Mesenchymal stem cell (in vitro differentiated cells and primary cell): ENCODE measurements around the gene GAS7.

Experiments used
- DNase-seq: peaks from one replicate; pipeline ENCODE4 v3.0.0-alpha.2; 2013
- H2AFZ ChIP-seq: one replicate; pipeline ENCODE4 v1.6.1; 2013; ENCODE audit warnings: low read depth, mild to moderate bottlenecking, control low read depth, inconsistent platforms, low read length, moderate library complexity
- H2AK5ac ChIP-seq: 2 replicates; pipeline ENCODE4 v1.6.1; 2013; ENCODE audit warnings: low read length, moderate library complexity, mild to moderate bottlenecking, inconsistent platforms; ENCODE audit not compliant: severe bottlenecking
- H2BK120ac ChIP-seq: one replicate; pipeline ENCODE4 v1.6.1; 2013; ENCODE audit warnings: low read depth, mild to moderate bottlenecking, inconsistent platforms, low read length, moderate library complexity
- H2BK12ac ChIP-seq, 2 experiments: one replicate each; pipeline ENCODE4 v1.6.1; 2013; ENCODE audit warnings: inconsistent platforms in 2 of 2, low read length in 2 of 2, mild to moderate bottlenecking in 2 of 2, moderate library complexity in 2 of 2, control low read depth in 1 of 2
- H2BK15ac ChIP-seq: one replicate; pipeline ENCODE4 v1.6.1; 2013; ENCODE audit warnings: mild to moderate bottlenecking, low read depth, inconsistent platforms; ENCODE audit not compliant: poor library complexity, severe bottlenecking
- H2BK5ac ChIP-seq: 2 replicates; pipeline ENCODE4 v1.6.1; 2013; ENCODE audit warnings: low read depth, mild to moderate bottlenecking, low read length, control low read depth, inconsistent platforms; ENCODE audit not compliant: poor library complexity, severe bottlenecking
- H3K14ac ChIP-seq, 2 experiments: one replicate each; pipeline ENCODE4 v1.6.1; 2013; ENCODE audit warnings: inconsistent platforms in 2 of 2, low read length in 2 of 2, control low read depth in 1 of 2, mild to moderate bottlenecking in 1 of 2, moderate library complexity in 1 of 2
- H3K18ac ChIP-seq, 2 experiments: one replicate each; pipeline ENCODE4 v1.6.1; 2013; ENCODE audit warnings: inconsistent platforms in 2 of 2, low read length in 2 of 2, control low read depth in 1 of 2, low read depth in 1 of 2, mild to moderate bottlenecking in 1 of 2
- H3K23ac ChIP-seq, 2 experiments: one replicate each; pipeline ENCODE4 v1.6.1; 2013; ENCODE audit warnings: inconsistent platforms in 2 of 2, low read length in 2 of 2, mild to moderate bottlenecking in 2 of 2, moderate library complexity in 2 of 2, control low read depth in 1 of 2
- H3K27ac ChIP-seq: 2 replicates; pipeline ENCODE4 v1.5.1; 2013; ENCODE audit warnings: mild to moderate bottlenecking, moderate library complexity, low read length, control low read depth, inconsistent platforms; ENCODE audit not compliant: poor library complexity, severe bottlenecking
- H3K27me3 ChIP-seq, 2 experiments: 2 replicates each; pipeline versions ENCODE4 v1.6.1 to v1.7.0; 2013; ENCODE audit warnings: low read length in 2 of 2, mild to moderate bottlenecking in 2 of 2, moderate library complexity in 2 of 2, control low read depth in 1 of 2, inconsistent platforms in 1 of 2; ENCODE audit not compliant: control insufficient read depth in 1 of 2, insufficient read depth in 1 of 2
- H3K36me3 ChIP-seq, 2 experiments: 2 replicates each; pipeline versions ENCODE4 v1.6.1 to v1.7.0; 2013; ENCODE audit warnings: low read length in 2 of 2, control low read depth in 1 of 2, inconsistent platforms in 1 of 2, low read depth in 1 of 2, mild to moderate bottlenecking in 1 of 2; ENCODE audit not compliant: insufficient read depth in 2 of 2, control insufficient read depth in 1 of 2
- H3K4ac ChIP-seq, 2 experiments: one replicate each; pipeline ENCODE4 v1.6.1; 2013; ENCODE audit warnings: inconsistent platforms in 2 of 2, low read length in 2 of 2, mild to moderate bottlenecking in 2 of 2, moderate library complexity in 2 of 2, control low read depth in 1 of 2, low read depth in 1 of 2
- H3K4me1 ChIP-seq: 2 replicates; pipeline ENCODE4 v1.6.1; 2013; ENCODE audit warnings: low read depth, low read length, control low read depth; ENCODE audit not compliant: control insufficient read depth, insufficient read depth
- H3K4me2 ChIP-seq: 2 replicates; pipeline ENCODE4 v1.6.1; 2013; ENCODE audit warnings: low read length, mild to moderate bottlenecking, inconsistent platforms; ENCODE audit not compliant: poor library complexity, severe bottlenecking
- H3K4me3 ChIP-seq, 2 experiments: 2 replicates each; pipeline versions ENCODE4 v1.5.1 to v1.7.0; 2013; ENCODE audit warnings: low read length in 2 of 2, mild to moderate bottlenecking in 2 of 2, control low read depth in 1 of 2, low read depth in 1 of 2; ENCODE audit not compliant: insufficient read depth in 1 of 2
- H3K79me1 ChIP-seq: replicated peaks from 2 replicates; pipeline ENCODE4 v1.6.1; 2013; ENCODE audit warnings: mild to moderate bottlenecking, control low read depth, low read length, inconsistent platforms; ENCODE audit not compliant: poor library complexity, severe bottlenecking
- H3K9ac ChIP-seq: 2 replicates; pipeline ENCODE4 v1.7.0; 2013; ENCODE audit warnings: mild to moderate bottlenecking, low read length, moderate library complexity
- H3K9me3 ChIP-seq: 2 replicates; pipeline ENCODE4 v1.7.0; 2013; ENCODE audit warnings: mild to moderate bottlenecking, low read length; ENCODE audit not compliant: control insufficient read depth
- H4K8ac ChIP-seq: one replicate; pipeline ENCODE4 v1.6.1; 2013; ENCODE audit warnings: inconsistent platforms, mild to moderate bottlenecking, low read length, moderate library complexity
- H4K91ac ChIP-seq: one replicate; pipeline ENCODE4 v1.6.1; 2013; ENCODE audit warnings: mild to moderate bottlenecking, low read length, inconsistent platforms
- WGBS: methylation state at CpG from one replicate; pipeline ENCODE4 v1.1.7; 2013; ENCODE audit warnings: mixed read lengths; 5-methylcytosine and 5-hydroxymethylcytosine counted together

The GAS7 gene

GRCh38 chr17:9862949-9863348, 335.5 kb downstream of the GAS7 start:
- H4K91ac ChIP-seq = no peak overlapping the region
- H2BK120ac ChIP-seq = no peak overlapping the region
- no peak overlapping the region for H4K8ac ChIP-seq
- no peaks in the 10 kb centered on the region for H3K4me1 ChIP-seq
- H3K18ac ChIP-seq = no peak overlapping the region
- H2BK15ac ChIP-seq = no peak overlapping the region
- no peak overlapping the region for H3K23ac ChIP-seq
- H3K79me1 ChIP-seq = no peaks in the 10 kb centered on the region
- H2AFZ ChIP-seq = no peak overlapping the region
- H3K14ac ChIP-seq = no peak overlapping the region
- H3K4ac ChIP-seq = no peak overlapping the region
- peaks cover 28% of the 10 kb centered on the region for H3K9me3 ChIP-seq
- H3K4me3 ChIP-seq = no peak overlapping the region
- no peak overlapping the region for H2BK12ac ChIP-seq
- H3K36me3 ChIP-seq = no peaks in the 10 kb centered on the region
- H2AK5ac ChIP-seq = no peak overlapping the region
- peaks cover 0 to 14% of the 10 kb centered on the region in 2 experiments for H3K27me3 ChIP-seq
- no peak overlapping the region for H3K9ac ChIP-seq
- H3K27ac ChIP-seq = no peak overlapping the region
- H3K4me2 ChIP-seq = no peak overlapping the region
- no peak overlapping the region for H2BK5ac ChIP-seq
- WGBS = 86% methylated on average over 3 of the region's 4 CpGs
- DNase-seq = no peak

GRCh38 chr17:9862220-9862619, 336.2 kb downstream of the GAS7 start:
- Histone ChIP-seq H2AFZ (no peak overlapping the region), H3K14ac (no peak overlapping the region), H3K18ac (no peak overlapping the region), H3K79me1 (no peaks in the 10 kb centered on the region), H3K27me3 (peaks cover 0 to 12% of the 10 kb centered on the region in 2 experiments), H2BK12ac (no peak overlapping the region), H2BK15ac (no peak overlapping the region), H4K91ac (no peak overlapping the region), H3K27ac (no peak overlapping the region), H3K4ac (no peak overlapping the region), H3K4me1 (no peaks in the 10 kb centered on the region), H2AK5ac (no peak overlapping the region), H3K9ac (no peak overlapping the region), H2BK5ac (no peak overlapping the region), H4K8ac (no peak overlapping the region), H3K4me2 (no peak overlapping the region), H3K36me3 (no peaks in the 10 kb centered on the region), H3K23ac (no peak overlapping the region), H3K9me3 (peaks cover 28% of the 10 kb centered on the region), H2BK120ac (no peak overlapping the region), H3K4me3 (no peak overlapping the region)
- peak; percentile 3 for DNase-seq
- no CpG with 5 or more reads among the region's 1 CpG for WGBS

GRCh38 chr17:9860851-9861250, 337.6 kb downstream of the GAS7 start:
- Histone ChIP-seq H3K27me3 (peaks cover 0 to 12% of the 10 kb centered on the region in 2 experiments), H3K4me3 (no peak overlapping the region), H4K91ac (peak overlapping the region; percentile 35), H3K18ac (no peak overlapping the region), H4K8ac (no peak overlapping the region), H3K4ac (no peak overlapping the region), H3K9ac (no peak overlapping the region), H2BK5ac (no peak overlapping the region), H3K14ac (no peak overlapping the region), H2BK120ac (no peak overlapping the region), H3K36me3 (no peaks in the 10 kb centered on the region), H2AFZ (no peak overlapping the region), H2AK5ac (no peak overlapping the region), H3K79me1 (no peaks in the 10 kb centered on the region), H3K9me3 (peaks cover 19% of the 10 kb centered on the region), H3K4me2 (no peak overlapping the region), H3K4me1 (no peaks in the 10 kb centered on the region), H3K23ac (no peak overlapping the region), H2BK15ac (no peak overlapping the region), H3K27ac (no peak overlapping the region), H2BK12ac (no peak overlapping the region)
- no peak for DNase-seq
- 71% methylated on average over 5 of the region's 7 CpGs for WGBS
